Caco-2 (cell line): Measurements from ENCODE around the gene NPAS3. TPM values are rescaled to one million over a fixed set of nuclear protein-coding genes. Genes with fewer than 3 reads are reported as not detected.

Experiments
- BruUV-seq: library from RNA; stranded (reverse); fragments of 400-500 nt; replicated peaks from 2 replicates; lab custom pipeline; 2021; lab: Mats Ljungman, UMichigan
- CTCF ChIA-PET: fragments of 300-600 bp; sonication (Branson Sonifier 250); formaldehyde crosslinking; loops from one replicate; lab custom pipeline; 2022; ENCODE audit warnings: antibody characterized with exemption; lab: Charles Lee
- POLR2A ChIA-PET: fragments of 300-600 bp; sonication (Branson Sonifier 250); formaldehyde crosslinking; loops from one replicate; lab custom pipeline; 2022; ENCODE audit warnings: antibody characterized with exemption; lab: Charles Lee
- DNase-seq, 2 experiments: peaks; one replicate each; pipeline versions ENCODE4 v3.0.0 to v3.0.0-alpha.2; 2020 to 2022
- H3K27me3 ChIP-seq: replicated peaks from 2 replicates; pipeline ENCODE4 v1.6.0; 2011; ENCODE audit warnings: low read length; ENCODE audit not compliant: control insufficient read depth, insufficient read depth
- H3K36me3 ChIP-seq: 2 replicates; pipeline ENCODE4 v1.5.1; 2011; ENCODE audit warnings: low read length; ENCODE audit not compliant: control insufficient read depth, insufficient read depth
- H3K4me1 ChIP-seq: fragments of 250-450 bp; sonication (Bioruptor Pico); 2 replicates; pipeline ENCODE4 v1.5.1; 2020; ENCODE audit warnings: mild to moderate bottlenecking
- H3K4me3 ChIP-seq: 2 replicates; pipeline ENCODE4 v1.5.1; 2011; ENCODE audit warnings: low read depth, mild to moderate bottlenecking, control low read depth, low read length
- H3K9me3 ChIP-seq: fragments of 250-450 bp; sonication (Bioruptor Pico); 2 replicates; pipeline ENCODE4 v1.5.1; 2020; ENCODE audit warnings: mild to moderate bottlenecking, moderate library complexity
- H3K27ac Mint-ChIP-seq: one replicate; pipeline ENCODE4 v1.8.0; 2022; ENCODE audit warnings: mixed read lengths; ENCODE audit not compliant: unreplicated experiment
- H3K27me3 Mint-ChIP-seq: one replicate; pipeline ENCODE4 v1.8.0; 2022; ENCODE audit warnings: mixed read lengths; ENCODE audit not compliant: insufficient read depth, unreplicated experiment
- H3K36me3 Mint-ChIP-seq: one replicate; pipeline ENCODE4 v1.8.0; 2022; ENCODE audit warnings: mild to moderate bottlenecking, mixed read lengths; ENCODE audit not compliant: insufficient read depth, unreplicated experiment
- H3K4me1 Mint-ChIP-seq: one replicate; pipeline ENCODE4 v1.8.0; 2022; ENCODE audit warnings: low read depth, mixed read lengths; ENCODE audit not compliant: unreplicated experiment
- H3K4me3 Mint-ChIP-seq: one replicate; pipeline ENCODE4 v1.8.0; 2022; ENCODE audit warnings: mild to moderate bottlenecking, moderate library complexity, mixed read lengths; ENCODE audit not compliant: unreplicated experiment
- H3K9me3 Mint-ChIP-seq: one replicate; pipeline ENCODE4 v1.8.0; 2022; ENCODE audit warnings: mixed read lengths; ENCODE audit not compliant: unreplicated experiment
- intact Hi-C: fragments of 100-400 bp; cut with micrococcal nuclease; formaldehyde crosslinking; loops from one replicate; pipeline ENCODE4 v1.10.0; 2022; ENCODE audit not compliant: unreplicated experiment
- total RNA-seq: library from RNA; stranded (reverse); gene quantifications from 2 replicates; pipeline ENCODE4 v1.2.3, GENCODE V29; 2022
- TF ChIP-seq, protein P1 (sequence below), 2 experiments: fragments of 200-600 bp in 1 of 2; IDR thresholded peaks; 1 replicate in 1 of 2; 2 replicates in 1 of 2; pipeline versions ENCODE4 v1.5.1 to v1.8.0; 2011 to 2022; ENCODE audit warnings: antibody characterized with exemption in 1 of 2, control low read depth in 1 of 2, inconsistent platforms in 1 of 2, low read depth in 1 of 2, low read length in 1 of 2, mild to moderate bottlenecking in 1 of 2, moderate library complexity in 1 of 2; ENCODE audit not compliant: insufficient read depth in 1 of 2, severe bottlenecking in 1 of 2, unreplicated experiment in 1 of 2

The NPAS3 gene
- total RNA-seq, 1 experiment from 2014 or later = not detected

DNA sequence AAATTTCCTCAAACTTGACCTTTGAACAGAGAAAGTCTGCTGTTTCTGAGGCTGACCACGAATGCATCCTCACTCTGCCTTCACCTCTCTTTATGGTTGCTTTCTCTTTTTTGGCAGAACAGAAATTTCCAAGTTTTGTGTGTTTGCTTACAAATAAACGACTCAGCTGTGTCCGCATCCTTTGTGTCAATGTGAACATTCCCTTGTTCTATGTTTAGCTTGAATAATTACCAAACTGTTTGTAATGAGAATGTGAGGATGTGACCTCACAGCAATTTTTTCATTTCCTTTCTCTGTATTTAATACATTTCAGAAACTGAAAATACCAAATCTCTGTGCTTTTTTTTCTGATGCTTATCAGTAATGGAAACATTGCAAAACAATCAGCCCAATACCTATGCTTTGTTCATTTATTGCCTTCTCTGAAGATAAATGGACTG is 601.3 kb downstream of the NPAS3 start:
- no TSS peak for BruUV-seq
- H3K4me3 Mint-ChIP-seq = no peak overlapping the region
- intact Hi-C loops = no loop called here

DNA sequence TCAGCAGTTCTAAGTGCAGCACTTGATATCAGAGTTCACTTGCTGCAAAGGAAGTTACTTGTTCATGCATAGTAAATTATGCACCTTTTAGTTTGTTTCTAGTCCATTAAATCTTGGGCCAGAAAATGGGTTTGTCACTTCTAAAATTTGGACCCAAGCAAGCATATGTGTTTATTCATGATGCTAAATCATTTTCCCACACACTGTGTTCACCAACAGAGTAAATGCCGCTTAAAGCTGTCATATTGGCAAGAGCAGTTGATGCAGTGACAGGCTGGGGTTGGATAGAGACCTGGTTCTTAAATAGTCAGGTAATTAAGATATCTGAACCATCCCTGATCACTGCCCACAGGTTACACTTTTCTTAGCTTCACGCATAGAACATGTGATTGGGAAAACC is 602.5 kb downstream of the NPAS3 start:
- Mint-ChIP-seq H3K27ac (no peak overlapping the region), H3K4me3 (no peak overlapping the region), H3K27me3 (no peaks in the 10 kb centered on the region), H3K9me3 (no peaks in the 10 kb centered on the region), H3K4me1 (no peaks in the 10 kb centered on the region), H3K36me3 (no peaks in the 10 kb centered on the region)
- Histone ChIP-seq H3K4me3 (no peak overlapping the region), H3K36me3 (no peaks in the 10 kb centered on the region), H3K9me3 (no peaks in the 10 kb centered on the region), H3K4me1 (no peaks in the 10 kb centered on the region), H3K27me3 (no peaks in the 10 kb centered on the region)
- DNase-seq = no peak
- intact Hi-C loops = no loop called here
- TF ChIP-seq, protein P1, sequence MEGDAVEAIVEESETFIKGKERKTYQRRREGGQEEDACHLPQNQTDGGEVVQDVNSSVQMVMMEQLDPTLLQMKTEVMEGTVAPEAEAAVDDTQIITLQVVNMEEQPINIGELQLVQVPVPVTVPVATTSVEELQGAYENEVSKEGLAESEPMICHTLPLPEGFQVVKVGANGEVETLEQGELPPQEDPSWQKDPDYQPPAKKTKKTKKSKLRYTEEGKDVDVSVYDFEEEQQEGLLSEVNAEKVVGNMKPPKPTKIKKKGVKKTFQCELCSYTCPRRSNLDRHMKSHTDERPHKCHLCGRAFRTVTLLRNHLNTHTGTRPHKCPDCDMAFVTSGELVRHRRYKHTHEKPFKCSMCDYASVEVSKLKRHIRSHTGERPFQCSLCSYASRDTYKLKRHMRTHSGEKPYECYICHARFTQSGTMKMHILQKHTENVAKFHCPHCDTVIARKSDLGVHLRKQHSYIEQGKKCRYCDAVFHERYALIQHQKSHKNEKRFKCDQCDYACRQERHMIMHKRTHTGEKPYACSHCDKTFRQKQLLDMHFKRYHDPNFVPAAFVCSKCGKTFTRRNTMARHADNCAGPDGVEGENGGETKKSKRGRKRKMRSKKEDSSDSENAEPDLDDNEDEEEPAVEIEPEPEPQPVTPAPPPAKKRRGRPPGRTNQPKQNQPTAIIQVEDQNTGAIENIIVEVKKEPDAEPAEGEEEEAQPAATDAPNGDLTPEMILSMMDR (IDR thresholded peaks at IDR 0.05; ENCODE audit: insufficient read depth in 1 of 2, low read depth in 1 of 2, low read length in 1 of 2, severe bottlenecking in 1 of 2, unreplicated experiment in 1 of 2) = no peak
- ChIA-PET POLR2A (no interaction called here), CTCF (no interaction called here)
- no TSS peak for BruUV-seq

More for the DNA sequence above, 601.3 kb downstream of the NPAS3 start:
- Mint-ChIP-seq H3K9me3 (no peaks in the 10 kb centered on the region), H3K36me3 (no peaks in the 10 kb centered on the region), H3K27ac (no peak overlapping the region), H3K27me3 (no peaks in the 10 kb centered on the region), H3K4me1 (no peaks in the 10 kb centered on the region)
- Histone ChIP-seq H3K4me3 (no peak overlapping the region), H3K27me3 (no peaks in the 10 kb centered on the region), H3K4me1 (no peaks in the 10 kb centered on the region), H3K9me3 (no peaks in the 10 kb centered on the region), H3K36me3 (no peaks in the 10 kb centered on the region)
- TF ChIP-seq, protein P1 (IDR thresholded peaks at IDR 0.05; ENCODE audit: insufficient read depth in 1 of 2, low read depth in 1 of 2, low read length in 1 of 2, severe bottlenecking in 1 of 2, unreplicated experiment in 1 of 2) = no peak
- POLR2A ChIA-PET = no interaction called here
- DNase-seq = no peak
- CTCF ChIA-PET = no interaction called here

DNA sequence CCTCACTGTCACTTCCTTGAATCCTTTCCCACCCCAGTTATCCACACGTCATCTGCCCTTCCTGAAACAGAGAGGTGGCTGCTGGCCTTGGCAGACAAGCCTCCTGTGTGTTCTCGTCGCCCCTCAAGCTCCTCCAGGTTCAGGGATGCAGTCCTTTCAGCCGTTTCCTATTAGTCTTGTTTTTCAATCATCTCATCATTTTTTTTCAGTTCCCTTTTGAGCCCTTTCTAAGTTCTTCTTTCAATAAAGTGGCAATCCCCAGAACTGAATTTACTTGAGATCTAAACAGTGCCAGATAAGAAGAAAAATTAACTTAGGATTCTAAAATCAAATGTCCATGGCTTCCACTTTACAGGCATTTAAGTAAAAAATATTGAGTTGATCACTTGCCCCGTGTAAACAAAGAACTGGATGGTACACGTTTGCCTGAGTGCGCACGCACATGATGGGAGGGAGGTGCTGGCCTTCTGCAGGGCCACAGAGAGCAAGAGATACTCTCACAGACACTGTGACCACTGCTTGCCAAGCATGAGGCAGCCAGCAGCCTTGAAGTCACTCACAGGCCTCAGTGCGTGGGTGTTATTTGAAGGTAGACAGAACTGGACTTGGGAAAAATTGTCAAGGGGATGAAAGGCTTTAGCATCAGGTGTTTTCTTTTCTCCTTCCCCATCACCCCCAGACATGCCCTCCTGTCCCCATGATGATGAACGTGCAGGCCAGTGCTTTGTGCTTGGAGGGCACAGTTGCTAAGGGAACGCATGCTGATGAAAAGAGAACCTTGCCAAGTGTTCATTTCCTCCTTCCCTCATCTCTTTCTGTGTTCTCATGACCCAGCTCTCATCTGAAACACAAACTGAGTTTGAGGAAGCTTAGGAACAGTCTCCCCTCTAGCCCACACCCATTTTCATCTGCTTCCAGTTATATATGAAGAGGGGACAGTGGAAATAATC is 603.9 kb downstream of the NPAS3 start:
- H3K4me1 ChIP-seq = no peaks in the 10 kb centered on the region
- H3K4me3 ChIP-seq = no peak overlapping the region
- no TSS peak for BruUV-seq
- TF ChIP-seq, protein P1 (IDR thresholded peaks at IDR 0.05; ENCODE audit: insufficient read depth in 1 of 2, low read depth in 1 of 2, low read length in 1 of 2, severe bottlenecking in 1 of 2, unreplicated experiment in 1 of 2) = no peak
- no peak overlapping the region for H3K4me3 Mint-ChIP-seq
- ChIA-PET POLR2A (no interaction called here), CTCF (no interaction called here)
- no peaks in the 10 kb centered on the region for H3K27me3 ChIP-seq
- H3K27me3 Mint-ChIP-seq = peaks cover 3% of the 10 kb centered on the region
- H3K36me3 Mint-ChIP-seq = no peaks in the 10 kb centered on the region
- no peaks in the 10 kb centered on the region for H3K9me3 ChIP-seq
- intact Hi-C loops = no loop called here
- no peaks in the 10 kb centered on the region for H3K4me1 Mint-ChIP-seq
- no peaks in the 10 kb centered on the region for H3K9me3 Mint-ChIP-seq
- DNase-seq = no peak
- no peaks in the 10 kb centered on the region for H3K36me3 ChIP-seq
- no peak overlapping the region for H3K27ac Mint-ChIP-seq
